Activated CD8-positive, alpha-beta memory T cell treated with anti-CD3 and anti-CD28 coated beads for 4 hours (primary cell): Measurements from ENCODE around the gene KRTAP4-7.
"Not testable (repeated sequence)": the region's sequence is repeated elsewhere in the genome, so short reads cannot be mapped to it uniquely, and the experiment has no call there.

Experiments
- DNase-seq, 2 donors: peaks; one replicate each; pipeline ENCODE4 v3.0.0-alpha.2; 2020; ENCODE audit warnings: low read depth in 2 of 2

The KRTAP4-7 gene

DNA sequence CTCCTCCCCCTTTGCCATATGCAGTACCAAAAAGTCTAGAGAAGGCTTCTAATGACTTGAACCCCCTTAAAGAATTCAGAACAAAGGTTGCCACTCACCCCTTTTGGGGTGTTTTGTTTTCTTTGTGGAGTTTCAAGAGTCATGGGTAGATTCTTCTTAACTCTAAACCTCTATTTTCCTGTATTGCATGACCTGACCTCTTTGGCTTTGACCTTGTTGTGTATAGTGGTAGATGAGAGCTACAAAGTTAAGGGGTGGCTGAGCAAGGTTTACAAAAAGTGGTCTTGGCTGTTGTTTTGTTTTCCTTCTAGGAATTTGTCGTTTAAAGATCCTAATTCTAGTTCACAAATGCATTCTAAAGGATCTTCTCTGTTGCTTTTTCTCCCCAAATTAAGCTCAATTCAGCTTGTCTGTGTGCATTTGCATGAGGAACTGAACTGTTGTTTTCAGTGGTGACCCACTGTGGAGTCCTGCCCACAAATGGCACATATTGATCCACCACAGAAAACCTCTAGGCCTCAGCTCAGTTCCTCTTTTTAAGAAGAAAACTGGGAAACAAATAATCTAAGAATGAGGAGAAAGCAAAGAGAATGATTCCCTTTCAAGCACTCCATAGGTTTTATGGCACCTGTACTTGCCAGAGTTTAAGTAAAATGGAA is 24.9 kb downstream of the KRTAP4-7 start:
- not testable (repeated sequence) for DNase-seq

GRCh38 chr17:41111151-41111885 is 27.4 kb downstream of the KRTAP4-7 start:
- no peak for DNase-seq

DNA sequence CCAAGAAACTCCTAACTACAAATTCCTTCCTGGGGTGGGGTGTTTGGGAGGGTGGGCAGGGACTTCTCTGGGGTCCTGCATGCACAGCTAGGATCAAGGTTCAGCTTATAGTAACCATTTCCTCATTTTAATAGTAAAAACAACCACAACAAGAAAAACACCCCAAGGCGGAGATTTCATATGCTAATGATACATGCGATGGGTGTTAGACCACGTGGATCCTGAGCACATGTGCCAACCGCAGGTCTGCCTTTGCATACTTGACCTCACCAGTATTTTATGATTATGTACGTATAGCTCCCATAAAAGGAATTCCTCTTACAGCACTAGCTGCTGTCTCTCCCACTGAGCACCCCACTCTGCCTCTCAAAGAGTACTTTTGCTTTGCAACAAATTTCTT is 32.3 kb downstream of the KRTAP4-7 start:
- no peak for DNase-seq

DNA sequence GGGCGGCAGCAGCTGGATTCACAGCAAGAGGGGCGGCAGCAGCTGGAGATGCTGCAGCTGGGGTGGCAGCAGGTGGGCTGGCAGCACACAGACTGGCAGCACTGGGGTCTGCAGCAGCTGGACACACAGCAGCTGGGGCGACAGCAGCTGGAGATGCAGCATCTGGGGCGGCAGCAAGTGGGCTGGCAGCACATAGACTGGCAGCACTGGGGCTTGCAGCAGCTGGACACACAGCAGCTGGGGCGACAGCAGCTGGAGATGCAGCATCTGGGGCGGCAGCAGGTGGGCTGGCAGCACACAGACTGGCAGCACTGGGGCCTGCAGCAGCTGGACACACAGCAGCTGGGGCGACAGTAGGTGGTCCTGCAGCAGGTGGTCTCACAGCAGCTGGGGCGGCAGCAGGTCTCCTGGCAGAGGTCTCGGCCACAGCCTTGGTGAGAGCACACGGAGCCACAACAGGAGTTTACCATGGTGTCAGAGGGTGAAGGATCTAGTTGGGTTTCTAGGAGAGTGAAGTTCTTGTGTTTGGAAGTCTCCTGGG is 34.0 kb downstream of the KRTAP4-7 start, which contains the start of gene KRTAP4-11:
TSS of gene KRTAP4-11 (minus strand) at position 528 of the 541 bp plus-strand sequence. CDS start at position 470, 58 bp downstream.
- not testable (repeated sequence) for DNase-seq

- no peak for DNase-seq
Observed at GRCh38 chr17:41118721-41119120, 34.8 kb downstream of the KRTAP4-7 start.

- DNase-seq: not testable (repeated sequence)
Observed at GRCh38 chr17:41119696-41120690, 36.0 kb downstream of the KRTAP4-7 start.

GRCh38 chr17:41121742-41122141 is 37.8 kb downstream of the KRTAP4-7 start:
- DNase-seq: no peak

- DNase-seq: not testable (repeated sequence)
Observed at GRCh38 chr17:41123292-41123990, 39.5 kb downstream of the KRTAP4-7 start.

- not testable (repeated sequence) for DNase-seq
Observed at GRCh38 chr17:41123991-41124371, 40.0 kb downstream of the KRTAP4-7 start, which contains the start of gene KRTAP4-12. Gene KRTAP4-12, minus strand, starts transcription at chr17:41124182. Its CDS starts 60 bp downstream, at chr17:41124122.

GRCh38 chr17:41125064-41125463 is 41.1 kb downstream of the KRTAP4-7 start:
- no peak for DNase-seq

GRCh38 chr17:41126412-41126811 is 42.5 kb downstream of the KRTAP4-7 start:
- DNase-seq: no peak

DNA sequence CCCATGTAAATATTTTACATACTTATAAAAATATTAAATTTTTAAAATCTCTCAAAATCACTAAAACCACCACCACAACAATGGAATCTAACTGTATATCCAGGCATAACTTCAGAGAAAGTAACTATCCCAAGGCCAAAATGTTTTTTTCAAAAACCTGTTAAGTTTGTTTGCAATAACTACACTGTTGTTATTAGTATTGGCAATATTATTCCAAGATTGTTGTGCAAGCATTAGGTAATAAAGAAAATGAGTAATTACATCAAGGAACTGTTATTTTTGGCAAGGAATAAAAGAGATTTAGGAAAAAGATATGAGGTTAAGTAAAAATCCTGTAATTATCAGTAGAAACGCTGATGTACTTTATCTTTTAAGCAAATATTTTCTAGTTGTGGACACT is 43.4 kb downstream of the KRTAP4-7 start:
- no peak for DNase-seq

GRCh38 chr17:41131979-41132378 is 48.0 kb downstream of the KRTAP4-7 start:
- no peak for DNase-seq

DNA sequence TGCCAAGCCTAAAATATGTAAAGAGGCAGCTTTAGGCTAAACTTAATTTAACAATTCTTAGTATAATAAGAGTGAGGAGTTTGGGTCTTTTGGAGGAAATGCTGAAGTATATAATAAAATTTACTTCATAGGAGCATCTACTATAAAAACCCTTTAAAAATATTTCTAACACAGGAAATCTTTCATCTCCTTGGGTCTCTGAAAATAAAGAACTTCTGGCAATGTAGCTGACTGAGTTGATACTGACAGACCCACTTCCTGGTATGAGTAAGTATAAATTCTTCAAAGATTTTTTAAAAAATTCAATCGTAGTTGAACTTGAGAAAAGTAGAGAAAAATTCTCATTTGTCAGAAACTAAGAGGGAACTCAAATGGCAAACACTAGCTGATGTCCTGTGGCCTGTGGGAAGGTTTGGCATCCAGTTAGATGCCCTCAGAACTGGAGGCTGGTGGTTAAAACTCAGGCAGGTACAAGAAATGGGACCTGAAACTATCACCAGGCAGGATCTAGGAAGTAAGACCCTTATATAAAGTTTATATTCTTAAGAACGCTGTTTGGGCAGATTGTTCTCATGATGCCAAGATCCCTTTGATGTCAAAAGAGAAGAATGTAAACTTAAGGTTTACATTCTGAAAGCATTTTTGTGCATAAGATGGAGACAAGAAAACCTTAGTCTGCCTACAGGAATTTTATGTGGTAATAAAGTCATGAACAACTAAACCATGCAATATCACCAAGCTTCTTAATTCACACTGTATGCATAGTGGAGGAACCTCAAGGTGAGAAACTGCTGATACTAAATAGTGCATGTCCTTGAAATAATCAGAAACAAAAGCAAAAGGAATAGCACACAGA is 50.2 kb downstream of the KRTAP4-7 start:
- no peak for DNase-seq
